Measurements from ENCODE around the gene ACADVL. TPM values are rescaled to one million over a fixed set of nuclear protein-coding genes. Genes with fewer than 3 reads are reported as not detected.

ACADVL gene
- total and polyA plus RNA-seq, 2 of the 4 experiments (the other 2 are of a cell fraction) = 139 to 752 TPM

- Histone ChIP-seq H2BK120ac (ENCODE audit: low read depth, low read length) (no peak overlapping the region; the same call in 1 of the 2 replicates), H3K9me1 (ENCODE audit: insufficient read depth, low read length) (peaks cover 20% of the 10 kb centered on the region), H3K56ac (ENCODE audit: extremely low read depth, insufficient read depth, low read length) (no peak overlapping the region), H2AFZ (replicated peaks; ENCODE audit: low read length, poor library complexity) (peak overlapping the region; percentile 73), H3K9me3 (ENCODE audit: control insufficient read depth, insufficient read depth, low read length) (no peaks in the 10 kb centered on the region), H3K27me3 (ENCODE audit: control insufficient read depth, insufficient read depth, low read length) (no peaks in the 10 kb centered on the region), H3K14ac (replicated peaks; ENCODE audit: low read depth, low read length) (no peak overlapping the region), H3K4me1 (ENCODE audit: control insufficient read depth, insufficient read depth, low read length) (peaks cover 20% of the 10 kb centered on the region), H2BK15ac (ENCODE audit: low read depth, low read length) (no peak overlapping the region), H3K4me2 (ENCODE audit: low read depth, low read length) (peak overlapping the region; percentile 88), H3K4me3 (ENCODE audit: insufficient read depth, low read depth, low read length) (peak overlapping the region; percentile 40), H2AK9ac (replicated peaks; ENCODE audit: low read depth, low read length, poor library complexity) (peak overlapping the region; percentile 92), H3K79me1 (ENCODE audit: low read depth in 1 of 2, low read length in 2 of 2) (peaks cover 4 to 79% of the 10 kb centered on the region in 2 experiments; a peak in 3 of 4 replicates), H2BK5ac (ENCODE audit: low read depth, low read length, poor library complexity, severe bottlenecking) (no peak overlapping the region), H3K4ac (ENCODE audit: low read depth, low read length) (peak overlapping the region; percentile 40), H4K8ac (ENCODE audit: low read depth in 2 of 2, low read length in 2 of 2) (no peak overlapping the region; a peak in 1 of 4 replicates), H2BK20ac (ENCODE audit: low read depth, low read length) (no peak overlapping the region), H3K23ac (ENCODE audit: low read depth, low read length) (peak overlapping the region; percentile 8; the same call in 1 of the 2 replicates), H2AK5ac (ENCODE audit: low read depth, low read length) (peak overlapping the region; percentile 69; the same call in 1 of the 2 replicates), H3K18ac (ENCODE audit: low read depth, low read length) (no peak overlapping the region), H3K27ac (ENCODE audit: insufficient read depth, low read length) (peak overlapping the region; percentile 6; the same call in 1 of the 2 replicates), H3K36me3 (ENCODE audit: control insufficient read depth, insufficient read depth, low read length) (no peaks in the 10 kb centered on the region), H4K5ac (ENCODE audit: low read depth, low read length) (no peak overlapping the region), H4K91ac (ENCODE audit: insufficient read depth, low read depth, low read length) (no peak overlapping the region), H3K9ac (ENCODE audit: low read depth, low read length) (peak overlapping the region; percentile 1; the same call in 1 of the 2 replicates), H4K20me1 (ENCODE audit: insufficient read depth, low read length) (peaks cover 62% of the 10 kb centered on the region)
- DNase-seq = peak; percentile 95
- ChIA-PET CTCF (interaction anchor here (0.8 to 1.1 kb wide), 2 partner anchors 169 to 304 kb away, joined by 3 to 6 read pairs; no protein-coding TSS in a partner anchor), POLR2A (ENCODE audit: unreplicated experiment) (interaction anchor here (1.1 kb wide), 1 partner anchor 10 kb away, joined by 3 read pairs; no protein-coding TSS in a partner anchor)
- BruUV-seq (replicated peaks) = no TSS peak
- intact Hi-C loops (cut with micrococcal nuclease) (no loop called here), dilution Hi-C loops (cut with HindIII; ENCODE audit: low sequenced_read_pairs, unreplicated experiment) (no loop called here), in situ Hi-C loops (cut with MboI; ENCODE audit: low sequenced_read_pairs) (no loop called here)
- ATAC-seq (ENCODE audit: low read depth) = peak; percentile 82
- 0% methylated on average over 10 of the region's 45 CpGs; no CpG with 5 or more reads in 1 of the 2 experiments for WGBS, 2 experiments (ENCODE audit: extremely low coverage in 2 of 2, insufficient read length in 1 of 2)
- TF ChIP-seq CEBPB (IDR thresholded peaks at IDR 0.05; ENCODE audit: low read depth, low read length) = 0 out of 2 replicates have a peak, but pooled peaks have one; percentile 9
- TF ChIP-seq SMC3 (IDR thresholded peaks at IDR 0.05; ENCODE audit: low read depth, low read length) = peak; percentile 26; the same call in 1 of the 2 replicates
- TF ChIP-seq CTCF (conservative IDR thresholded peaks at IDR 0.05; ENCODE audit: low read depth, low read length) = peak; percentile 62
- TF ChIP-seq RCOR1 (IDR thresholded peaks at IDR 0.05; ENCODE audit: insufficient replicate concordance, low read length) = no peak
- no peak for TF ChIP-seq BHLHE40 (IDR thresholded peaks at IDR 0.05; ENCODE audit: low read depth, low read length)
- peak; percentile 55; the same call in 1 of the 2 replicates for TF ChIP-seq MAZ (IDR thresholded peaks at IDR 0.05; ENCODE audit: borderline replicate concordance, low read depth, low read length)
- no peak; the same call in 1 of the 2 replicates for TF ChIP-seq POLR2A (IDR thresholded peaks at IDR 0.05; ENCODE audit: low read depth, low read length)
- no peak for TF ChIP-seq NFE2L2 (IDR thresholded peaks at IDR 0.05; ENCODE audit: low read depth, low read length)
- TF ChIP-seq USF2 (IDR thresholded peaks at IDR 0.05; ENCODE audit: low read depth, low read length) = peak; percentile 30; the same call in 1 of the 2 replicates
- no peak for TF ChIP-seq ELK1 (IDR thresholded peaks at IDR 0.05; ENCODE audit: borderline replicate concordance, low read depth, low read length)
- TF ChIP-seq CHD1 (IDR thresholded peaks at IDR 0.05; ENCODE audit: low read depth, low read length) = 0 out of 2 replicates have a peak, but pooled peaks have one; percentile 71
- no peak; the same call in 1 of the 2 replicates for TF ChIP-seq MXI1 (IDR thresholded peaks at IDR 0.05; ENCODE audit: borderline replicate concordance, low read depth, low read length)
Measured at GRCh38 chr17:7214300-7215135, 5.2 kb upstream of the ACADVL start.

Data from IMR-90 (cell line).